AG04449 (cell line): ENCODE data around the gene TBK1.

Experiments
- CTCF ChIA-PET: fragments of 350-600 bp; formaldehyde crosslinking; extraction: SDS; loops from one replicate; lab custom pipeline; 2021; ENCODE audit warnings: antibody characterized with exemption; lab: Yijun Ruan, JAX
- POLR2A ChIA-PET: fragments of 400-600, 350-600 bp; formaldehyde crosslinking; extraction: SDS; loops from one replicate; lab custom pipeline; 2020; ENCODE audit warnings: antibody characterized with exemption, inconsistent platforms; lab: Yijun Ruan, JAX
- DNase-seq: peaks from one replicate; pipeline ENCODE4 v3.0.0-alpha.2; 2010; ENCODE audit warnings: low read depth, low spot score
- H3K4me3 ChIP-seq: 2 replicates; pipeline ENCODE4 v1.5.1; 2011; ENCODE audit warnings: low read depth, mild to moderate bottlenecking, control low read depth, low read length
- CTCF ChIP-seq: IDR thresholded peaks from one replicate; pipeline ENCODE4 v1.5.1; 2011; ENCODE audit warnings: mild to moderate bottlenecking, moderate library complexity, low read length, control low read depth, inconsistent platforms; ENCODE audit not compliant: insufficient read depth; ENCODE audit errors: missing control alignments

TBK1 gene

DNA sequence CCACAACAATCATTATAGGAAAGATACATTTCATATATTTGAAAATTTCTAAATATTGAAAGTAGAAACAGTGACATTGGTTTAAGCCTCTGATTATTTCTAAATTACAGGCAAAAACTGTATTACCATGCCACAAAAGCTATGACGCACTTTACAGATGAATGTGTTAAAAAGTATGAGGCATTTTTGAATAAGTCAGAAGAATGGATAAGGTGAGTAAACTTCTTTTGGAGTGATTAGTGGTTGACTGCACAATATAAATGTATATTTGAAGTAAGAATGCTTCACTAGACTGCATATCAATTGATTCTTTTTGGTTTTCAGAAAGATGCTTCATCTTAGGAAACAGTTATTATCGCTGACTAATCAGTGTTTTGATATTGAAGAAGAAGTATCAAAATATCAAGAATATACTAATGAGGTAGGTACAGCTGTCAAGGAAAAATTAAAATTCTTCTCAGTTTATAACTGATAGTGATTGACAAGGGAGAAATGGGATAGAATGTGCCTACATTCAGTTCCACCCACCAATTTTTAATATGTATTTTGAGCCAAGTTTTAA is 45.0 kb downstream of the TBK1 start:
- no peak for TF ChIP-seq CTCF
- ChIA-PET CTCF (no interaction called here), POLR2A (no interaction called here)
- no peak overlapping the region for H3K4me3 ChIP-seq
- DNase-seq: no peak

GRCh38 chr12:64497484-64497883 is 45.6 kb downstream of the TBK1 start:
- no peak for DNase-seq
- H3K4me3 ChIP-seq: no peak overlapping the region
- ChIA-PET POLR2A (no interaction called here), CTCF (no interaction called here)
- TF ChIP-seq CTCF: no peak

DNA sequence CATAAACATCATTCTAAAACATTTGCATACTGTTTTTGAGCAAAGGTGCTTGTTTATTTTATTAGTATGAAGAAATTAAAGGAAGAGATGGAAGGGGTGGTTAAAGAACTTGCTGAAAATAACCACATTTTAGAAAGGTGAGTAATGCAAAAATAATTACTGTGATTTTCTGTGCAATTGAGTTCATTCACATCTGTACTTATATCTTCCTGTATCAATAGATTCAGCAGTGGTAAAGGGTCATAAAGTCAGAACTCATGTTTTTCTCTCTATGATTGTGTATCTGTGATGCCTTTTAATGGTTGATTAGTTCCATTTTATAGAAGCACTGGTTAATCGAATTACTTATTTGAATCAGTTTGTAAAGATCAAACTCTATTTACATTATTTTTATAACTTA is 46.0 kb downstream of the TBK1 start:
- H3K4me3 ChIP-seq: no peak overlapping the region
- no peak for DNase-seq
- TF ChIP-seq CTCF: no peak
- ChIA-PET POLR2A (no interaction called here), CTCF (interaction anchor here (1.3 kb wide), 1 partner anchor 14 kb away, joined by 3 read pairs; no protein-coding TSS in a partner anchor)

- POLR2A ChIA-PET: interaction anchor here (1.1 kb wide), 2 partner anchors 9 to 11 kb away, joined by 3 read pairs; no protein-coding TSS in a partner anchor
- DNase-seq: no peak
- H3K4me3 ChIP-seq: no peak overlapping the region
- TF ChIP-seq CTCF: no peak
- CTCF ChIA-PET: interaction anchor here (0.7 kb wide), 1 partner anchor 47 kb away, joined by 3 read pairs; no protein-coding TSS in a partner anchor
Measured at GRCh38 chr12:64500394-64500793, 48.5 kb downstream of the TBK1 start.

DNA sequence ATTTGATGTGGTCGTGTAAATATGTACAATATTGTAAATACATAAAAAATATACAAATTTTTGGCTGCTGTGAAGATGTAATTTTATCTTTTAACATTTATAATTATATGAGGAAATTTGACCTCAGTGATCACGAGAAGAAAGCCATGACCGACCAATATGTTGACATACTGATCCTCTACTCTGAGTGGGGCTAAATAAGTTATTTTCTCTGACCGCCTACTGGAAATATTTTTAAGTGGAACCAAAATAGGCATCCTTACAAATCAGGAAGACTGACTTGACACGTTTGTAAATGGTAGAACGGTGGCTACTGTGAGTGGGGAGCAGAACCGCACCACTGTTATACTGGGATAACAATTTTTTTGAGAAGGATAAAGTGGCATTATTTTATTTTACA is 49.6 kb downstream of the TBK1 start:
- no peak for DNase-seq
- ChIA-PET POLR2A (interaction anchor here (1.1 kb wide), 1 partner anchor 8 kb away, joined by 3 read pairs; no protein-coding TSS in a partner anchor), CTCF (interaction anchor here (1.8 kb wide), 1 partner anchor 196 kb away, joined by 7 read pairs; no protein-coding TSS in a partner anchor)
- no peak for TF ChIP-seq CTCF
- no peak overlapping the region for H3K4me3 ChIP-seq

DNA sequence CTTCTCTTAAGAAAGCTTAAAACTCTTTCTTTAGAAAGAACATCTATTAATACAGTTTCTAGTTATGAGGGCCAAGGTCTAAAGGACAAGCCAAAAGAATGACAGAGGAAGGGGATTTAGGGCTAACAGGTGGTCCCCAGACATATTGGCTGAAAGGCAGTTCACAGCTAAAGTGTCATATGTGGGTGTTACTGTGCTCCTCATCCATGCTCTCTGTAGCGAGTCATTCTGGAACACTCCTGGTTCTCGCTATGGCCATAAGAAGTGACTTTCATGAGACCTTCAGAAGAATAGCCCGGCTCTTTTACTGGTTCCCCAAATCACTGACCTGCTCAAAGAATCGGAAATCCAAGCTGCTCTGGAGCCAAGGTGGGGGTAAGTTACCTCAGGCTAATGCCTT is 55.0 kb downstream of the TBK1 start:
- ChIA-PET POLR2A (no interaction called here), CTCF (interaction anchor here (1.7 kb wide), 1 partner anchor 191 kb away, joined by 5 read pairs; no protein-coding TSS in a partner anchor)
- TF ChIP-seq CTCF: no peak
- no peak overlapping the region for H3K4me3 ChIP-seq
- DNase-seq: no peak
